AG08395 (cell line): ENCODE results near the gene PPID.
A peak's percentile ranks its signal among the peaks of the same experiment; 100 is the strongest.
"Not testable (repeated sequence)": the region's sequence is repeated elsewhere in the genome, so short reads cannot be mapped to it uniquely, and the experiment has no call there.

ENCODE experiments used
- DNase-seq: peaks from one replicate; pipeline ENCODE4 v3.0.0; 2012; ENCODE audit warnings: mixed read lengths, low spot score

Gene PPID

GRCh38 chr4:158722917-158723793 is at the start of gene PPID:
TSS of gene PPID (minus strand) at chr4:158723396. CDS start at chr4:158723288, 108 bp downstream.
- DNase-seq: peak; percentile 88

GRCh38 chr4:158771776-158772175 is 48.6 kb upstream of the PPID start:
- no peak for DNase-seq

GRCh38 chr4:158770671-158771070 is 47.5 kb upstream of the PPID start:
- no peak for DNase-seq

GRCh38 chr4:158769175-158769921 is 46.2 kb upstream of the PPID start:
- peak; percentile 28 for DNase-seq

GRCh38 chr4:158768555-158769174 is 45.5 kb upstream of the PPID start, which contains the start of gene FNIP2:
TSS of gene FNIP2 (plus strand) at chr4:158769026. CDS start at chr4:158769213, 187 bp downstream.
- DNase-seq: peak; percentile 93

- no peak for DNase-seq
Observed at GRCh38 chr4:158767451-158767850, 44.3 kb upstream of the PPID start.

- no peak for DNase-seq
Observed at GRCh38 chr4:158766434-158767044, 43.3 kb upstream of the PPID start.

- no peak for DNase-seq
Observed at GRCh38 chr4:158763462-158763861, 40.3 kb upstream of the PPID start.

- no peak for DNase-seq
Observed at GRCh38 chr4:158762553-158762952, 39.4 kb upstream of the PPID start.

GRCh38 chr4:158760866-158761265 is 37.7 kb upstream of the PPID start:
- DNase-seq: no peak

- not testable (repeated sequence) for DNase-seq
Observed at GRCh38 chr4:158759539-158759938, 36.3 kb upstream of the PPID start.

GRCh38 chr4:158758703-158759102 is 35.5 kb upstream of the PPID start:
- no peak for DNase-seq

- peak; percentile 48 for DNase-seq
Observed at GRCh38 chr4:158758142-158758541, 34.9 kb upstream of the PPID start.

GRCh38 chr4:158756588-158756987 is 33.4 kb upstream of the PPID start:
- no peak for DNase-seq

- DNase-seq: not testable (repeated sequence)
Observed at GRCh38 chr4:158755819-158756218, 32.6 kb upstream of the PPID start.

- DNase-seq: peak; percentile 50
Observed at GRCh38 chr4:158754385-158755180, 31.4 kb upstream of the PPID start.

- peak; percentile 82 for DNase-seq
Observed at GRCh38 chr4:158750379-158750778, 27.2 kb upstream of the PPID start.

- not testable (repeated sequence) for DNase-seq
Observed at GRCh38 chr4:158746537-158746936, 23.3 kb upstream of the PPID start.

GRCh38 chr4:158741326-158742021 is 18.3 kb upstream of the PPID start:
- no peak for DNase-seq

GRCh38 chr4:158739600-158739999 is 16.4 kb upstream of the PPID start:
- no peak for DNase-seq

GRCh38 chr4:158738866-158739265 is 15.7 kb upstream of the PPID start:
- DNase-seq: no peak
